ENCODE data around the gene SAMD4B.

DNA sequence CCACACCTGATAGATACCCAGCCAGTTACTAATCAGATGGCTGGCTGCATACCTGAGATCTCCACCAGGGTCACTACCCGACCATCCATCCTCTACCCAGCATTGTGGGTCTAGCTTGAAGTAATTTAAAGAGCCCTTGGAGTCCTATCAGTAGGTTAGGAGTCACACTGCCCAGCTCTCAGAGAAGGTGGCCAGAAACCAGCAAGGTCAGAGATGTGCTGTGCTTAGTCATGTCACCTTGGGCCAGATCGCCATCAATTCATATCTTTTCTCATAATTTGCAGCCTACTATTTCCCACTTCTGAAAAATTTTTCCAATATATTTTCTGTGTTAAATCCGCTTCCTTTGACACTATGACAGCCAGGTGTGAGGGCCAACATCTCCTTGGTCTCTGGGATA, 13.9 kb downstream of the SAMD4B start:
- TF ChIP-seq, protein P1, sequence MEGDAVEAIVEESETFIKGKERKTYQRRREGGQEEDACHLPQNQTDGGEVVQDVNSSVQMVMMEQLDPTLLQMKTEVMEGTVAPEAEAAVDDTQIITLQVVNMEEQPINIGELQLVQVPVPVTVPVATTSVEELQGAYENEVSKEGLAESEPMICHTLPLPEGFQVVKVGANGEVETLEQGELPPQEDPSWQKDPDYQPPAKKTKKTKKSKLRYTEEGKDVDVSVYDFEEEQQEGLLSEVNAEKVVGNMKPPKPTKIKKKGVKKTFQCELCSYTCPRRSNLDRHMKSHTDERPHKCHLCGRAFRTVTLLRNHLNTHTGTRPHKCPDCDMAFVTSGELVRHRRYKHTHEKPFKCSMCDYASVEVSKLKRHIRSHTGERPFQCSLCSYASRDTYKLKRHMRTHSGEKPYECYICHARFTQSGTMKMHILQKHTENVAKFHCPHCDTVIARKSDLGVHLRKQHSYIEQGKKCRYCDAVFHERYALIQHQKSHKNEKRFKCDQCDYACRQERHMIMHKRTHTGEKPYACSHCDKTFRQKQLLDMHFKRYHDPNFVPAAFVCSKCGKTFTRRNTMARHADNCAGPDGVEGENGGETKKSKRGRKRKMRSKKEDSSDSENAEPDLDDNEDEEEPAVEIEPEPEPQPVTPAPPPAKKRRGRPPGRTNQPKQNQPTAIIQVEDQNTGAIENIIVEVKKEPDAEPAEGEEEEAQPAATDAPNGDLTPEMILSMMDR (IDR thresholded peaks at IDR 0.05) = no peak
- TF ChIP-seq POLR2AphosphoS5 (IDR thresholded peaks at IDR 0.05) = no peak
- TF ChIP-seq POLR2A (IDR thresholded peaks at IDR 0.05) = no peak

All from prostate gland (tissue), 2 donors.